Measurements from ENCODE around the gene GPANK1. TPM values are rescaled to one million over a fixed set of nuclear protein-coding genes. Genes with fewer than 3 reads are reported as not detected.

The GPANK1 gene
- total and polyA plus RNA-seq, 9 of the 15 experiments (the other 6 are each of a cell fraction or from before 2014, with no cell fraction given) = 32.2 to 111 (median 46.3) TPM

- TF ChIP-seq AFF1 (IDR thresholded peaks at IDR 0.05; ENCODE audit: low read depth in 1 of 2, partially characterized antibody in 2 of 2) (no peak), MECOM (CRISPR knock-in tag; IDR thresholded peaks at IDR 0.05) (no peak), ZNF184 (CRISPR knock-in tag; IDR thresholded peaks at IDR 0.05) (no peak), ZNF584 (CRISPR knock-in tag; IDR thresholded peaks at IDR 0.05; ENCODE audit: low read depth) (no peak), E2F6 (IDR thresholded peaks at IDR 0.05; ENCODE audit: borderline replicate concordance in 1 of 2, extremely low read depth in 1 of 2, insufficient read depth in 1 of 2, insufficient read length in 1 of 2, low read depth in 1 of 2, low read length in 1 of 2, poor library complexity in 1 of 2, severe bottlenecking in 1 of 2) (no peak), BDP1 (IDR thresholded peaks at IDR 0.05; ENCODE audit: insufficient read depth, insufficient read length) (no peak), TCF15 (CRISPR knock-in tag; IDR thresholded peaks at IDR 0.05) (no peak), BRD4 (IDR thresholded peaks at IDR 0.05) (no peak), ZFP91 (CRISPR knock-in tag; IDR thresholded peaks at IDR 0.05) (no peak), CBFA2T3 (IDR thresholded peaks at IDR 0.05) (peak; percentile 68), ZBTB17 (CRISPR knock-in tag; IDR thresholded peaks at IDR 0.05) (0 out of 2 replicates have a peak, but pooled peaks have one; percentile 40), CREM (IDR thresholded peaks at IDR 0.05; ENCODE audit: low read depth) (no peak), MIER1 (IDR thresholded peaks at IDR 0.05; ENCODE audit: low read depth) (no peak), CTCF (IDR thresholded peaks at IDR 0.05 in 2 of 3, conservative IDR thresholded peaks at IDR 0.05 in 1 of 3; ENCODE audit: insufficient read depth in 2 of 3, low read depth in 1 of 3, low read length in 3 of 3) (no peak), SMAD4 (CRISPR knock-in tag; conservative IDR thresholded peaks at IDR 0.05) (no peak)
Observed at GRCh38 chr6:31711233-31711632, 46.4 kb upstream of the GPANK1 start (continued).
